Activated T-helper 1 cell treated with anti-CD3 and anti-CD28 coated beads, Interleukin-2, amount 50 U/mL, for 16 hours (primary cell): ENCODE results near the gene SUSD4.

Source experiments
- DNase-seq, 2 donors: peaks; one replicate each; pipeline ENCODE4 v3.0.0-alpha.2; 2020; ENCODE audit warnings: low read depth in 1 of 2, low spot score in 1 of 2

SUSD4 gene

GRCh38 chr1:223329664-223330415 lies 34.1 kb downstream of the SUSD4 start:
- no peak for DNase-seq

- DNase-seq = no peak
These were observed 34.7 kb downstream of the SUSD4 start for GRCh38 chr1:223329252-223329651.

GRCh38 chr1:223328566-223328965 lies 35.4 kb downstream of the SUSD4 start:
- no peak for DNase-seq

- DNase-seq = no peak
These were observed 37.2 kb downstream of the SUSD4 start for GRCh38 chr1:223326776-223327175.

- DNase-seq = no peak
These were observed 40.2 kb downstream of the SUSD4 start for GRCh38 chr1:223323491-223324484.

- no peak for DNase-seq
These were observed 41.1 kb downstream of the SUSD4 start for GRCh38 chr1:223322868-223323267.

GRCh38 chr1:223320959-223321358 lies 43.0 kb downstream of the SUSD4 start:
- DNase-seq = no peak

- DNase-seq = no peak
These were observed 43.9 kb downstream of the SUSD4 start for GRCh38 chr1:223319905-223320580.

- no peak for DNase-seq
These were observed 44.6 kb downstream of the SUSD4 start for GRCh38 chr1:223319398-223319797.

GRCh38 chr1:223316082-223316481 lies 47.9 kb downstream of the SUSD4 start:
- no peak for DNase-seq

GRCh38 chr1:223315665-223316064 lies 48.3 kb downstream of the SUSD4 start:
- DNase-seq = no peak

GRCh38 chr1:223313415-223313754 lies 50.6 kb downstream of the SUSD4 start:
- no peak for DNase-seq

GRCh38 chr1:223312705-223313414 lies 51.1 kb downstream of the SUSD4 start:
- no peak for DNase-seq

GRCh38 chr1:223312273-223312672 lies 51.7 kb downstream of the SUSD4 start:
- no peak for DNase-seq

GRCh38 chr1:223311826-223312225 lies 52.1 kb downstream of the SUSD4 start:
- no peak for DNase-seq

GRCh38 chr1:223308136-223308535 lies 55.8 kb downstream of the SUSD4 start:
- no peak for DNase-seq

GRCh38 chr1:223307544-223307943 lies 56.4 kb downstream of the SUSD4 start:
- DNase-seq = no peak

- no peak for DNase-seq
These were observed 59.0 kb downstream of the SUSD4 start for GRCh38 chr1:223304931-223305330.

GRCh38 chr1:223301371-223301770 lies 62.6 kb downstream of the SUSD4 start:
- DNase-seq = no peak

- DNase-seq = no peak
These were observed 64.4 kb downstream of the SUSD4 start for GRCh38 chr1:223299553-223299952.

- DNase-seq = no peak
These were observed 65.3 kb downstream of the SUSD4 start for GRCh38 chr1:223298701-223299100.
